Left forelimb (tissue), 1 donor: ENCODE measurements around the gene AHNAK2.
A peak's percentile ranks its signal among the peaks of the same experiment; 100 is the strongest.
"Not testable (repeated sequence)": the region's sequence is repeated elsewhere in the genome, so short reads cannot be mapped to it uniquely, and the experiment has no call there.

ENCODE experiments used
- DNase-seq: peaks from one replicate; pipeline ENCODE4 v3.0.0-alpha.2; 2018; ENCODE audit warnings: low spot score

AHNAK2 gene

DNA sequence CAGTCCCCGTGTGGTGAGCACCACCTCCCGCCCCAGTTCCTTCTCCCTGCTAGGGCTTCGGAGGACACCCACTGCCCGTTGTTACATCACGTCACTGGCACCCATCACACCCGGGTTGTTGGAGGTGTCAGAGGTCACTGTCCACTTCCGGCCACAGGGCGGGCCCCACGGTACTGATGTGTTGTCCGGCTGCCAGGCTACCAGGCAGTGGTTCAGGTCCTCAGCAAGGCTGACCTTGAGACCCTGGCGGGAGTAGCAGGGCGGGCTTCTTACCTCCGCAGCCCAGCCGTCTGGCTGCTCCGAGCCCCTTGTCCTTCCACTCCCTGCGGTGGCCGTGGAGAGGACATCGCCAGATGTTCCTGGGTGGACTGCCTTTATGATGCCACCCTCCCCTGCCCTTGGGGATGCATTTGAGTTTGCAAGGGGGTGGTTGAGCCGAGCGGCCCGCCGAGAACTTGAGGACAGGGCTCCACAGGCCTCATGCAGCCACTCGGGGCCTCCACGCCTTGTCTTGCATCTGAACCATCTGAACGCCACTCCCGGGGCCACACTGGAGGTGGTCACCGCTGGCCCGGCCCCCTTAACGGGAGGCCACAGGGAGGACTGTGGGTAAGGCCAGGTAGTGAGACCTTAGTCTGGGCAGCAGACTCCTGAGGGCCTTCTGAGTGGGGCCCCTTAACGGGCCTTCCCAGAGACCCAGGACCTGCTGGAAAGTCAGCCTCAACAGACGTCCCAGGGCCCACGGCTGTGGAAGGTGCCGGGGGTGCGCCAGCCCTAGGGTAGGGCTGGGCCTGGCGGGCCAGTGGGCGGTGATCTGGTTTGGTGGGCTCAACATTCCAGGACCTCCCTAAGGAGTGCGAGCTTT is 80.6 kb downstream of the AHNAK2 start:
- no peak for DNase-seq

GRCh38 chr14:104895786-104896661 is 82.2 kb downstream of the AHNAK2 start:
- peak; percentile 64 for DNase-seq

DNA sequence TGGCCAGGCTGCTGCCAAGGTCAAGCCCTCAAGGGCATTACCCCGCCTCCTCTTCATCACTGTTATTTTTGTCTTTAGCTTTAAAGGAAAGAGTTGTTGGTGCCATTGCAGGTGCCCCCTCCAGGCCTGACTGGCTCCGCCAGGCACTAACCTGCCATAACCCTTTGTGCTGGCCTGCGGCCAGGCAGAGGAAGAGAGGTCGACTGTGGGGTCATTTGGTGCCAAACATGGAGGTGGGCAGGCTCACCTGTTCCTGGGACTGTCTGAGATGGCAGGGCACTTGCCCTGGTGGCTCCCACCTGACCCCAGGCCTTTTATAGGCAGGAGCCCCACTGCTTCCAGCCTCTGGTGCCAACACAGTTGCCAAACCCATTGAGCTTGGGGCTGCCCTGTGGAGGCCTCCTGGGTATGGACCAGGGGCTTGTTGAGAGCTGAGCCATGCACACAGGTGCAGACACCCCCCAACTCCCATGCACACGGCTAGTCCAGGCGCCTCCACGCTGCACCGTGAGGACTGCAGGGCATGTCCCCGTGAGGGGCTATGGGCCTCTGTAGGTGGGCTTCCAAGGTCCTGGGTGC is 82.9 kb downstream of the AHNAK2 start:
- no peak for DNase-seq

- DNase-seq: peak; percentile 63
These were observed 83.6 kb downstream of the AHNAK2 start for GRCh38 chr14:104894331-104895206.

GRCh38 chr14:104893435-104894207 is 84.6 kb downstream of the AHNAK2 start:
- peak; percentile 65 for DNase-seq

DNA sequence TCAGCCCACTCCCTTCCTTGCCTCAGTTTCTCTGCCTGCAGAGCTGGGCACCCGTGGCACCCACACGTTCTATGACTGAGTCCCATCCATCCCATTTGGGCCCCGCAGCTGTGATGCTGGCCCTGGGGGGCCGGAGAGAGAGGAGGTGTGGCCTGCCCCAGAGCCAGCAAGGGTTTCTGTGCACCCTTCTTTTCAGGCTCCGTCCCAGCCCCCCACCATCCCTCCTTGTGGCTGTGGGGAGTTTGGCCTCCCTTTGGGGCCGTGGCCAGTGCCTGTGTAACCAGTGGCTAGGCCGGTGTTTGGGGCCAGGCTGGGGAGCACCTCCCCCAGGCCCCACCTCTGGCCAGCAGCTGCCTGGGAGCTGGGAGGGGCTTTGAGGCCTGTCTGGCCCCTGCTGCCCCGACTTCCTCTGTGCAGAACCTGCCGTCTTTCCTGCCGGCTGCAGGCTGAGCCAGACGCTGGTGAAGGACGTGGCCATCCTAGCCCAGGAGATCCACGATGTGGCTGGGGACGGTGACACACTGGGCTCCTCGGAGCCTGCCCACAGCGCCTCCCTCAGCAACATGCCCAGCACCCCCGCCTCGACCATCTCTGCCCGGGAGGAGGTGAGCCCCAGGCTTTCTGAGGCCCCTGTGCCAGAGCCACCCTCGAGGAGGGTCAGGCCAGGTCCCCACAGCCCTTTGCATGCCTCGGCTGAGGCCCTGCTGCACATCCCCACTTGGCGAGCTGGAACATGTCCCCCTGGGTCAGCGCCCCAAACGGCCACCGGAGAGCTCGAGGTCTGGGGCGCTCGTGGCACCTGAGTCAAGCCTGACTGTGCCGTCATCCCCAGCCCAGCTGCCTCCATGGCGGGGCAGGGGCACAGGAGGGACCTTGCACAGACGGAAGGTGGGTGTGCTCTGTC is 85.4 kb downstream of the AHNAK2 start:
- DNase-seq: peak; percentile 58

GRCh38 chr14:104891664-104892530 is 86.3 kb downstream of the AHNAK2 start:
- DNase-seq: peak; percentile 60

DNA sequence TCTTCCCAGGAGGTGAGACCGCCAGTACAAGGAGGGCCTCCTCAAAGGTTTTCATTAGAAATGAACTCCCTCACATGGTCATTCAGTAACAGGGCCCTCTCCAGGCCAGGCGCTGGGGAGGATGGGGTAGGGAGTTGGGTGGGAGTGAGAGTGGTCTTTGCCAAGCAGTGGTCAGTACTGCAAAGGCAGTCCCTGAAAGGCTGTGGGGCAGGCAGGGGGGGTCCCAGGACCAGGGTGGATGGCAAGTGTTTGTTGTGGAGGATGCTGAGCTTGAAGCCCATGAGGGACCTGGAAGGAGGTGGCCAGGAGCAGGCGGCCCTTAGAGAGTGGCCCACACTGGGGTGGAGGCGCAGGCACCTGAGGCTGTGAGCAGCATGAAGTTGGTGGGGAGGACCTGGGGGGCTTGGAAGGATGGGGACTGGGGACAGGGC is 87.0 kb downstream of the AHNAK2 start:
- peak; percentile 60 for DNase-seq

GRCh38 chr14:104890292-104890691 is 87.9 kb downstream of the AHNAK2 start:
- not testable (repeated sequence) for DNase-seq

DNA sequence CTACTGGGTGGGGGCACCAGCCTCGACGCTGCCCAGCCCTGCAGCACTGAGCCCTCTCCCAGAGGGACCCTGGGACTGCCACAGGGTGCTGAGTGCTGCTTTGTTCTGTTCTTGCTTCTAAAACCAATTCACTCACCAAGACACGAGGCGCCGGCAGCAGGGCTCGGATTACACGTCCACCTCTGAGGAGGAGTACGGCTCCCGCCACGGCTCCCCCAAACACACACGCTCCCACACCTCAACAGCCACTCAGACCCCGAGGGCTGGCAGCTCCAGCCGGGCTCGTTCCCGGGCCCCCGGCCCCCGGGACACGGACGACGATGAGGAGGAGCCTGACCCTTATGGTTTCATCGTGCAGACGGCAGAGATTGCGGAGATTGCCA is 88.8 kb downstream of the AHNAK2 start:
- DNase-seq: peak; percentile 58

GRCh38 chr14:104888489-104889374 is 89.4 kb downstream of the AHNAK2 start:
- DNase-seq: peak; percentile 64

- DNase-seq: no peak
These were observed 90.3 kb downstream of the AHNAK2 start for GRCh38 chr14:104887623-104888488.
